H1 (cell line): ENCODE measurements around the gene CCDC148. TPM values are rescaled to one million over a fixed set of nuclear protein-coding genes. Genes with fewer than 3 reads are reported as not detected.

Source experiments
- BCL11A ChIP-seq, 2 experiments: IDR thresholded peaks; one replicate each; pipeline ENCODE4 v1.6.1; 2011; ENCODE audit warnings: low read depth in 2 of 2, low read length in 2 of 2, mild to moderate bottlenecking in 2 of 2
- KDM5A ChIP-seq: fragments of 200-600 bp; IDR thresholded peaks from 2 replicates; pipeline ENCODE4 v1.7.1; 2012; ENCODE audit warnings: mild to moderate bottlenecking, low read length, inconsistent platforms, mixed read lengths
- polyA plus RNA-seq, 7 experiments: library from polyadenylated mRNA; depleted of rRNA in 3 of 7; stranded (reverse) in 5 of 7; unstranded in 2 of 7; fragments of >200 nt in 5 of 7; fragments of 200-250 nt in 2 of 7; gene quantifications; 1 replicate in 5 of 7; 2 replicates in 1 of 7; 4 replicates in 1 of 7; pipeline versions ENCODE4 v1.2.1 to v1.2.3, GENCODE V29; 2011 to 2013; ENCODE audit warnings: missing spikeins in 2 of 7, mixed read lengths in 2 of 7
- total RNA-seq: library from RNA; stranded (reverse); fragmentation: NEBNext Ultra II Directional; extraction: Animal tissue kit (Norgen Biotek cat#: 25700); gene quantifications from 2 replicates; pipeline ENCODE4 v1.2.1, GENCODE V29; 2021

Gene CCDC148
- total and polyA plus RNA-seq, 2 of the 8 experiments (the other 6 are each of a cell fraction or from before 2014, with no cell fraction given) = 0.45 to 1.3 TPM

GRCh38 chr2:158140201-158140600 is 316.4 kb downstream of the CCDC148 start (continued):
- TF ChIP-seq BCL11A (IDR thresholded peaks at IDR 0.05; ENCODE audit: low read depth in 2 of 2, low read length in 2 of 2) (no peak), KDM5A (no peak)
